GM21367 (cell line): ENCODE measurements around the gene TSHZ3.

Experiments
- ATAC-seq: cut with Tn5 transposase; IDR thresholded peaks from one replicate; pipeline ENCODE4 v1.9.1; 2021; ENCODE audit not compliant: unreplicated experiment

The TSHZ3 gene

GRCh38 chr19:31292639-31293185, 56.5 kb downstream of the TSHZ3 start:
- ATAC-seq, result no peak

DNA sequence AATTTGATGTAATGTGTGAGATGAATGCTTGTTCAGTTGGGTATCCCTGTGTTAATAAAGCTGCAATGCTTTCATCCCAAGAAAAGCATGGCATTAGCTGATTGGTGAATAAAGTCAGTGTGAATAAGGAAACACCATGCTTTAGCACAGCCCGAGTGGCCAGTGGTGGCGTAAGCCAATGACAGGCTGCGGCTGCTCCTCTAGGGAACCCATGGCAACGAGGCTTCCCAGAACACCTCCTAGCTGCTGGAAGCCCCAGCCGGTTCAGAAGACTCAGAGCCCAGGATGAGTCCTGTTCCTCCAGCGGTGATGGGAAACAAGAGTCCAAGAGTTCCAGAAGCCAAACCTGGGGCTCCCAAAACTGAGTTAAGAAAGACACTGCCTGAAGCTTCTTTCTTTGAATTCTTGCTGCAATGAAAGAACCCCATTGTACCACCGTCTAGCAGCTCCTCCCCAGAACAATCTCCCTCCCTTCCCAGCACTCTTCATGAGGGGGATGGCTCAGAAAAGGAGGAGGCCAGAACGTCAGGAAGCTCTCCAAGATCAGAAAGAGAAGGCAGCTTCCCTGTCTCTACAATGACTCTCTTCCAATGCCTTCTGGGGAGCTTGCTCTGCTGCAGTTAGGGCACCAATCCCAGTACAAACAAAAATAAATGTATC, 58.2 kb downstream of the TSHZ3 start:
- no peak for ATAC-seq

DNA sequence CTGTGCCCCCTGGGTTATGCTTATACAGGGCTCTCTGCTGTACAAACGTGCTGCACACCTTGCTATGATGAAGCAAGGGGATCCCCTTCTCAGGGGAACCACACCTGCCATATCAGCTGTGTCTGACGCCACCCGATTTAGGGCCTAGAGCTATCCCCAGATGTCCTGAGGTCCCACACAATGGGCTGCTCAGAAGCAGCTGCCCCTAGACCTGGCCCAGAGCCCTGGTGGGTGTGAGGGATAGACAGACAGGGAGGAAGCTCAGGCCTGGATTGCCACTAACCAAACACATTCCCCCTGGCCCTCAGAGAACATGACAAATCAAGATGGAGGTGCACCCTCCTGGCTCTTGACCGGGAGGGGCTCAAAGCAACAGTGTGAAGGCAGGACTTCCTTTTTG, 59.3 kb downstream of the TSHZ3 start:
- no peak for ATAC-seq

- ATAC-seq, result no peak
Observed at GRCh38 chr19:31289381-31289880, 59.8 kb downstream of the TSHZ3 start.

GRCh38 chr19:31286491-31286890, 62.7 kb downstream of the TSHZ3 start:
- no peak for ATAC-seq

DNA sequence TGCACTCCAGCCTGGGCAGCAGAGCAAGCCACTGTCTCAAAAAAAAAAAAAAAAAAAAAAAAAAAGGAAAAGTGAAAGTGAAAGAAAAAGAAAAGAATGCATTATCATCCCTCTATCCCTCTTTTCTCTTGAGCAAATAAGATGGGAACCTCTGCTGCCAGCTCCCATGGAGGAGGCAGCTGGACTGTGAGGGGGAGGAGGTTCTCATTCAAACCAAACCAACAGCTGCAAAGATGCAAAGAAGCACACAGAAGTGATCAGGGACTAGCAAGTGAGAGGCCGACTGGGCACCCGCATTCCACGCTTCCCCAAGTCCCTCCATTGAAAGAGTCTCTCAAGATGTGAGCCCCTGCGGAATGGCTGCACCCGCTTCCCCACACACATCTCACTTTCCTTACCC, 63.5 kb downstream of the TSHZ3 start:
- no peak for ATAC-seq

GRCh38 chr19:31284621-31285020, 64.6 kb downstream of the TSHZ3 start:
- ATAC-seq, result no peak

DNA sequence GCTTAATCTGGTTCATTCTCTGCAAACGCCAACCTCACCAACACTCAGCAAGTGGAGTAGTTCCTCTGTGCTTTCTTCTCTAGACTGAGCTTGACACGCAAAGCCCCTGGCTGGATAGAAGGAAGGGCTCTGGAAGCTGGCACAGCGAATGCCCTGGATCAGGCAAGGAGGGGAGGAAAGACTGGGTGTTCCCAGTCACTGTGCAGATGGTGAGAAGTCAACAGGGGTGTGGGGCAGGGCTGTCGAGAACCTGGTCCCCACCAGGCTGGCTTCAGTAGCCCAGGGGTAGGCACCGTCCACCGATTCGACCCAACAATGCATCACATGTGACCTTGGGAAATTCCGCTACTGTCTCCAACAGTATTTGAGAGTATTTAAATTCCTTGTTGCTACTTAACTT, 65.5 kb downstream of the TSHZ3 start:
- ATAC-seq, result no peak

DNA sequence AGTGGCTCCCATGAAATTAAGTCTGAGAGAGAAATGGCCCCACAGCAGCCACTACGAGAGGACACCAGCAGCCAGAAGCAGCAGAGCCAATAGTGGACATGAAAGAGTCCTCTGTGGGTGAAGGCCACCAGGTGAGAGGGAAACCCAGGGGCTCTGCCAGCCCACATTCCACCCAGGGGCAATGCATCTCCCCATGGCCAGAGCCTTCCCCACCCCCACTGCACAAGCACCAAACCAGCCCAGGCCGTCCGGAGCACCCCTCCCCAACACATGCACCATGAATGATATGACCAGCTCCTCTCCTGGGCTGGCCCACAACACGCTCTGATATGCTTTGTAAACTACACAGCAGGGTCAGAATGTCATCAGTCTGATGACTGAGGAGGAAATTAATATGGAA, 66.9 kb downstream of the TSHZ3 start:
- no peak for ATAC-seq

GRCh38 chr19:31280287-31281006, 68.8 kb downstream of the TSHZ3 start:
- no peak for ATAC-seq

GRCh38 chr19:31279436-31279765, 69.8 kb downstream of the TSHZ3 start:
- no peak for ATAC-seq

DNA sequence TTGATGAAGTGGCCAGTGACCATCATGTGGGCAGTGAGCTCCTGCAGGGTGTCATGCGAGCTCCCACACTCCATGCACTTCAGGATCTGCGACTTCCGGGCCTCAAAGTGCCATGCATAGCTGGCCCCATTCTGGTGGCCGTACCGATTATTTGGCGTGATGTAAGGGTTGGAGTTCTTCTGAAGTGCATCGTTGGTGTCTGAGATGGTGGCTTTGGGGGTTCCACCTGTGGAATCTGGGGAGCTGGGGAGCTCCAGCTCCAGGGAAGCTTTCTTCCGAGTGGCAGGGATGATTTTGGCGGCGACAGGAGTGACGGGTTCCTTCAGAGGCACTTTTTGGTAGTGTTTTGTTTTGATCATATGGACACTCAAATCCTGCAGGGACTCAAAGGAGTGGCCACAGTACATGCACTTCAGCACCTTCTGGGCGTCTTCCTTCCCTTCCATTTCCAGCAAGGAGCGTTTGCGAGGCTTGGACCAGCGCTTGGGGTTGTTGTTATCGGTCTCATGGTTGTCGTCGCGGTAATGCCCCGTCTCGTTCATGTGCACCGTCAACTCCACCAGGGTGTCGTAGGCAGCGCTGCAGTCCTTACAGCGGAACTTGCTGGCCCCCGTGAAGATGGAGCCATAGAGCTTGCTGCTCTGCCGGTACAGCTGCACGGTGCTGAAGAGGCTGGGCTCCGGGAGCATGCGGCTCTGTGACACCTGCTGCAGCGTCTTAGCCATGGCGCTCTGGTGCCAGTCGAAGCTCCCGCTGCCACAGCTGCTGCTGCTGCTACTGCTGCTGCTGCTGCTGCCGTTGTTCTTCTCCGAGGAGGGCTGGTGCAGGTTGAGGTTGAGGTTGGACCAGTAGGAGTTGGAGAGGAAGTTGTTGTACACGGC, 70.4 kb downstream of the TSHZ3 start:
- no peak for ATAC-seq

GRCh38 chr19:31277516-31277915, 71.7 kb downstream of the TSHZ3 start:
- ATAC-seq, result no peak

GRCh38 chr19:31276831-31277230, 72.4 kb downstream of the TSHZ3 start:
- no peak for ATAC-seq

DNA sequence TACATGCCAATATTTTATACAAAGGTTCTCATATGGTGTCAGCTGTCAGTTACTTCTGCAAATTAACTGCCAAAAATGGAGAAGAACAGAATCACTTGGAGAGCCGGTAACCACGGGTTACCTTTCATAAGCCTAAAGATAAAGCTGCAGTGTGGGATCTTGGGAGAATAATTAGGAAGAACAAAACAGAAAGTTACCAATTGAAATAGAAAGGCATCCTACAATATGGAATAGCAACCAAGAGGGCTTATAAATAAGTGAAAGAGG, 74.2 kb downstream of the TSHZ3 start:
- ATAC-seq, result no peak

DNA sequence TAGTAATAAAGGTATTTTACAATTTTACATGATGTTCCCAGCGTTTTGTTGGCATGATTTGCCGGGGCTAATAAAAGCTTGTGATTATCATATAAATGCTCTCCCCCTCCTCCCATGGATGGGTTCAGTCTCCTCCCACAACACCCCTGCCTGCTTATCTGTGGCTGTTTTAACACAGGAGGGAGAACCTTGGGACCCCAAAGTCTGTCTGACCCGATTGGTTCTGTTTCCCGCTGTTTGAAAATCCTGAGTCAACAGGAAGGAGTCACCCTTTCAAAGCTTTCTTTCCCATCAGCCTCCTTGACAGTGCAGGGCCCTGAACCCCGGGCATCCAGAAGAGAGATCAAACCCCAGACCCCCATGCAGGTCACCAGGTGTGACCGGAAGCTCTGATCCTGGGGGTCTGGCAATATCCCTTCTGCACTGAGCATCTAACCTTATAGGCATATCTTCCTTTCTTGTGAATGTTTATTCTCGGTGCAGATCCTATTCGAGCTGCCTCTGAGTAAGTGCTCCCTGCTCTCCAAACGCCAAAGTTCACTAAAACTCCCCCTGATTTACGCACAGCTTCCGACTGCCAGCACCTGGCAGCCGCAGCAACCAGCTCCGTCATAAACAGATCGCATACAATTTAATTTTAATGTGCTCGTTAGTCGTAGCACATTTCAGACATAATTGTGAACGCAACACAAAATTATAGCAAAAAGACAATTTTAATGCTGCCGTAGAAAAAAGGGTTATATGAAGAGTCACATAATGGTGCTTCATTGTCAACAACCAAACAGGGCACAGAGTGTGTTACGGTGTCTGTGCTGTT, 74.8 kb downstream of the TSHZ3 start:
- ATAC-seq, result no peak

GRCh38 chr19:31272583-31273106, 76.6 kb downstream of the TSHZ3 start:
- ATAC-seq, result no peak

GRCh38 chr19:31271306-31271911, 77.8 kb downstream of the TSHZ3 start:
- ATAC-seq, result no peak

- ATAC-seq, result no peak
Observed at GRCh38 chr19:31270897-31271296, 78.3 kb downstream of the TSHZ3 start.

GRCh38 chr19:31269425-31270127, 79.7 kb downstream of the TSHZ3 start:
- no peak for ATAC-seq
